Fibroblast of lung (primary cell): ENCODE results near the gene GTF3C1.

Source experiments
- CTCF ChIP-seq, 2 donors: IDR thresholded peaks in 1 of 2; conservative IDR thresholded peaks in 1 of 2; 1 replicate in 1 of 2; 2 replicates in 1 of 2; pipeline ENCODE4 v1.5.1; 2011 to 2012; ENCODE audit warnings: low read length in 2 of 2, control low read depth in 1 of 2, inconsistent platforms in 1 of 2, low read depth in 1 of 2, mild to moderate bottlenecking in 1 of 2
- EZH2 ChIP-seq: IDR thresholded peaks from 2 replicates; pipeline ENCODE4 v1.5.1; 2012; ENCODE audit warnings: low read length, control low read depth, mild to moderate bottlenecking; ENCODE audit errors: missing control alignments

DNA sequence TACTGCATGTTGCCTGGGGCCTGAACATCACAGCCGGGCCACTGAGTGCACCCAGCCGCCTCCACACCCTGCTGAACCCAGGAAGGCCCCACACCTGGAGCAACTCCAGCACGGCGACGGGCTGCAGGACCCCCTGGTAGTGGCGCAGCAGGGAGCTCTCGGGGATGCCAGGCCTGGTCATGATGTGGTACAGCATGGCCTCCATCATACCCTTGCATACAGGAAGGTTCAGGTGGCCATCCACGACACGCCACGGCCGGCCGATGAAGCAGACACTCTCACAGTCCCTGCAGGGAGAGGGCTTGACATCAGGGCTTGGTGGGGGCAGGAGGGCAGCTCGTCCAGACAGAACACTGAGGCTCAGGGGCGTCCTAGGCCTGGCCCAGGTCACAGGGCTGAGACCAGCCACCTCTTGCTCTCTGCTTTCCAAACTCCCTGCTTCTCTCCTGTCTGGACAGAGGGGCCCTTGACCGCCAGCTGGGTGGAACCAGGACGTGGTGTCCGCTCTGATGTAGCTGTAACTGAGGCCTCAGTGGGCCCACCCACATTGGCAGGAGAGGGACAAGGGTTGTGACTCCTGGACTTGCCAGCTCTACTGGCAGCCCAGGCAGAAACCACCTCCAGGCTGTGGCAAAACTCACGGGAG, 87.4 kb downstream of the GTF3C1 start:
- no peak for TF ChIP-seq CTCF (conservative IDR thresholded peaks at IDR 0.05 in 1 of 2, IDR thresholded peaks at IDR 0.05 in 1 of 2; ENCODE audit: low read depth in 1 of 2, low read length in 2 of 2)
- TF ChIP-seq EZH2: no peak
